Glutamatergic neuron (in vitro differentiated cells): Measurements from ENCODE around the gene MDM4. TPM values are rescaled to one million over a fixed set of nuclear protein-coding genes. Genes with fewer than 3 reads are reported as not detected.

Source experiments
- DNase-seq: peaks from one replicate; pipeline ENCODE4 v3.0.0; 2022
- H3K27ac Mint-ChIP-seq: one replicate; pipeline ENCODE4 v1.8.0; 2020; ENCODE audit warnings: mild to moderate bottlenecking, mixed read lengths, inconsistent platforms; ENCODE audit not compliant: unreplicated experiment
- H3K27me3 Mint-ChIP-seq: one replicate; pipeline ENCODE4 v1.8.0; 2020; ENCODE audit warnings: mild to moderate bottlenecking, moderate library complexity, mixed read lengths, inconsistent platforms; ENCODE audit not compliant: unreplicated experiment
- H3K36me3 Mint-ChIP-seq: one replicate; pipeline ENCODE4 v1.8.0; 2020; ENCODE audit warnings: mild to moderate bottlenecking, mixed read lengths, inconsistent platforms; ENCODE audit not compliant: unreplicated experiment
- H3K4me1 Mint-ChIP-seq: one replicate; pipeline ENCODE4 v1.8.0; 2020; ENCODE audit warnings: mild to moderate bottlenecking, low read depth, mixed read lengths, inconsistent platforms; ENCODE audit not compliant: unreplicated experiment
- H3K4me3 Mint-ChIP-seq: one replicate; pipeline ENCODE4 v1.8.0; 2020; ENCODE audit warnings: mild to moderate bottlenecking, mixed read lengths, inconsistent platforms; ENCODE audit not compliant: unreplicated experiment
- H3K9me3 Mint-ChIP-seq: one replicate; pipeline ENCODE4 v1.8.0; 2020; ENCODE audit warnings: mild to moderate bottlenecking, moderate library complexity, mixed read lengths, inconsistent platforms; ENCODE audit not compliant: unreplicated experiment
- long read RNA-seq: library from polyadenylated mRNA; unstranded; transcript quantifications from one replicate; pipeline ENCODE4 v2.0.0, GENCODE V29; 2020; ENCODE audit not compliant: unreplicated experiment
- total RNA-seq: library from RNA; stranded (reverse); fragmentation: NEBNext Ultra II Directional; extraction: Animal tissue kit (Norgen Biotek cat#: 25700); gene quantifications from one replicate; pipeline ENCODE4 v1.2.1, GENCODE V29; 2021; ENCODE audit not compliant: unreplicated experiment
- TF ChIP-seq, protein P1 (sequence below): fragments of 200-600 bp; sonication (generic); IDR thresholded peaks from one replicate; pipeline ENCODE4 v1.5.0; 2021; ENCODE audit not compliant: partially characterized antibody, unreplicated experiment

MDM4 gene, protein sequence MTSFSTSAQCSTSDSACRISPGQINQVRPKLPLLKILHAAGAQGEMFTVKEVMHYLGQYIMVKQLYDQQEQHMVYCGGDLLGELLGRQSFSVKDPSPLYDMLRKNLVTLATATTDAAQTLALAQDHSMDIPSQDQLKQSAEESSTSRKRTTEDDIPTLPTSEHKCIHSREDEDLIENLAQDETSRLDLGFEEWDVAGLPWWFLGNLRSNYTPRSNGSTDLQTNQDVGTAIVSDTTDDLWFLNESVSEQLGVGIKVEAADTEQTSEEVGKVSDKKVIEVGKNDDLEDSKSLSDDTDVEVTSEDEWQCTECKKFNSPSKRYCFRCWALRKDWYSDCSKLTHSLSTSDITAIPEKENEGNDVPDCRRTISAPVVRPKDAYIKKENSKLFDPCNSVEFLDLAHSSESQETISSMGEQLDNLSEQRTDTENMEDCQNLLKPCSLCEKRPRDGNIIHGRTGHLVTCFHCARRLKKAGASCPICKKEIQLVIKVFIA
- total RNA-seq = 93.9 TPM
- long read RNA-seq, full-length matches to known transcripts = 2 of 2 reads
- long read RNA-seq, partial matches to known transcripts = 0 of 2 reads
- long read RNA-seq, other reads (novel, unspliced or antisense) = 0 of 2 reads

DNA sequence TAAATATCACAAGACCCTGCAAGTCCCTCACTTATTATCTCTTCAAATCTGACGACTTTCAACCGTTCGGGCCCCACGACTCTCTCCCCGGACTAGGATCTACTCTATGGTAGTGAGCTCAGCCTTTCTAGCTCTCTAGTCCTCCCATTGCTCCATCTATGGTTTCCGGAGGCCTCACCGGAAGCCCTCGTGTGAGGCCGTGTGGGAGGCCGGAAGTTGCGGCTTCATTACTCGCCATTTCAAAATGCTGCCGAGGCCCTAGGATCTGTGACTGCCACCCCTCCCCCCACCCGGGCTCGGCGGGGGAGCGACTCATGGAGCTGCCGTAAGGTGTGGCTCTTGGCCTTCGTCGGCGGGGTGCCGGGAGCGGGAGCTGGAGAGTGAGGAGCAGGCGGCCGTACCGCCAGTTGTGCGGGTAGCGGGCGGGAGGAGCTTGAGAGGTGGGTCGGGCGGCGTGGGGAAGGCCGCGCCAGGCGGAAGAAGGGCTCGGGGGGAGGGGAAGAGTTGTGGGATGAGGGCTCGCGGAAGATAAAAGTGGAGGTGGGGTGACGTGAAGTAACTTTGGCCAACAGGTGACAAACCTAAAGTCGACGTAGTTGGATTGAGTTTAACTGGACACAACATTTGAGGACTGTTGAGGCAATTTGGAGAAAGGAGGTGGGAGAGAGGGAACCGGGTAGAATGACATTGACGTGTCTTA lies at the start of gene MDM4:
TSS of gene MDM4 (plus strand) at position 227 of the 700 bp plus-strand sequence. CDS start 9,113 bp downstream, outside the sequence.
- no peak within 1 kb of the TSS for H3K27ac Mint-ChIP-seq
- no peak within 1 kb of the TSS for H3K4me3 Mint-ChIP-seq
- H3K27me3 Mint-ChIP-seq = peaks cover 2% of the 10 kb centered on the region
- H3K9me3 Mint-ChIP-seq = no peaks in the 10 kb centered on the region
- TF ChIP-seq, protein P1, sequence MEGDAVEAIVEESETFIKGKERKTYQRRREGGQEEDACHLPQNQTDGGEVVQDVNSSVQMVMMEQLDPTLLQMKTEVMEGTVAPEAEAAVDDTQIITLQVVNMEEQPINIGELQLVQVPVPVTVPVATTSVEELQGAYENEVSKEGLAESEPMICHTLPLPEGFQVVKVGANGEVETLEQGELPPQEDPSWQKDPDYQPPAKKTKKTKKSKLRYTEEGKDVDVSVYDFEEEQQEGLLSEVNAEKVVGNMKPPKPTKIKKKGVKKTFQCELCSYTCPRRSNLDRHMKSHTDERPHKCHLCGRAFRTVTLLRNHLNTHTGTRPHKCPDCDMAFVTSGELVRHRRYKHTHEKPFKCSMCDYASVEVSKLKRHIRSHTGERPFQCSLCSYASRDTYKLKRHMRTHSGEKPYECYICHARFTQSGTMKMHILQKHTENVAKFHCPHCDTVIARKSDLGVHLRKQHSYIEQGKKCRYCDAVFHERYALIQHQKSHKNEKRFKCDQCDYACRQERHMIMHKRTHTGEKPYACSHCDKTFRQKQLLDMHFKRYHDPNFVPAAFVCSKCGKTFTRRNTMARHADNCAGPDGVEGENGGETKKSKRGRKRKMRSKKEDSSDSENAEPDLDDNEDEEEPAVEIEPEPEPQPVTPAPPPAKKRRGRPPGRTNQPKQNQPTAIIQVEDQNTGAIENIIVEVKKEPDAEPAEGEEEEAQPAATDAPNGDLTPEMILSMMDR = no peak
- peaks cover 2% of the 10 kb centered on the region for H3K4me1 Mint-ChIP-seq
- DNase-seq = peak; percentile 88
- no peaks in the 10 kb centered on the region for H3K36me3 Mint-ChIP-seq

DNA sequence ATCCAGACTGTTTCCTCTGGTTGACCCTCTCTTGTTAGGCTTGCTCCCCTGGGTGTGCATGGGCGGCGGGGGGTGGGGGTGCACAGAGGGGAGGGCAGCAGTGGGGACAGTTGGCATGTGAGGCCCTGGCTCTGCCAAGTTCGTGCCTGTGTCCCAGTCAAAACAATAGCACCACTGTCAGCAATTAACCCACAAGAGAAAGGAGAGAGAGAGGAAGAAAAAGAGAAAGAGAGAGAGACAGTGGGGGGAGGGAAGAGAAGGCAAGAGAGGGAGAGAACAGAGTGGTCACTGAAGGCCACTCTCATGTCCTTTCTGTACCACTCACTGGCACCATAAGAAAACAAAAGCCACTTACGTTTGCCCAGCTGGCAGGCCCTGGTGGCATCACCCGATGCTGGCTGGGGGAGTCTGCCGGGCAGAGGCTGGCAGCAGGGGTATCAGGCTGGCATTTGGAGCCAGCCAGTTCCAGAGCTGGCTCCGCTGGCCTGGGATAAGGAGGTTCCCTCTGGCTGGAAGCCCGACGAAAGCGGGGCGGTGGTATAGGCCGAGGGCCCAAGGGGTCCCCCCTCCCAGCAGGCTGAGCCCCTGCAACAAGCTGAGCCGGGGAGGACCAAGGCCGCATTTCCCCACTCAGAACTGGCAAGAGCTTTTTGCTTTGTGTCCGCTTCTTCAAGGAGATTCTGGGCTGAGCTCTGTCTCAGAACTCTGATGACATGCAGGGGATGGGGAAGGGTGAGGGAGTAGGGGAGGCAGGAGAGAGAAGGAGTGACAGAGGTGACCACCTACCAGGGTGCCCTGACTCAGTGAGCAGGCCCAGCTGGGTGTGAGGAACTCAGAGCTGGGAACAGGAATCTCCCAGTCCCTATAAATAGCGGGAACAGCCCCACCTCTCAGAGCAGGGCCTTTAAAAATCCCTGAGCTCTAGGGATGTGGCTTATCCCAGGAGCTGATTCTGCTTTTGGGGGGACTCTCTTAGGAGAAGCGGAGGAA lies 49.5 kb upstream of the MDM4 start:
- Mint-ChIP-seq H3K9me3 (peaks cover 8% of the 10 kb centered on the region), H3K27me3 (peaks cover 13% of the 10 kb centered on the region), H3K27ac (peak overlapping the region; percentile 81), H3K4me3 (peak overlapping the region; percentile 65), H3K36me3 (peaks cover 21% of the 10 kb centered on the region), H3K4me1 (peaks cover 35% of the 10 kb centered on the region)
- TF ChIP-seq, protein P1 = no peak
- no peak for DNase-seq

DNA sequence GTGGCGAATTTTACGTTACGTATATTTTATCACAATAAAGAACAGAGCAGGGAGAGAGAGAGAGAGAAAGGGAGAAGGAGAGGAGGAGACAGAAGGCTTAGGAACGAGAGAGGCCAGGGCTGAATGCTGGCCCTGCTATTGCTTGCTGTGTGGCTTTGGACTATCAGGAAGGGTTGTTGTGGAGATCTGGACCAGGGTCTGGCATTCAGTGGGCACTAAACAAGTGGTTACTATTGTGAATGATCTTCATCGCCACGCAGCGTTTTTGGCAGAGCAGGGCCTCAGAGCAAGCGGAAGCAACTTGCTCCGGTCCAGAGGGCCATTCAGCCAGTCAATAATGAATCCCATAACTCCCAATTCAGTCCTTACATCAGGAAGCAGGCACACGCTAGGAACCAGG lies 48.0 kb upstream of the MDM4 start:
- peaks cover 8% of the 10 kb centered on the region for H3K9me3 Mint-ChIP-seq
- DNase-seq = no peak
- peaks cover 13% of the 10 kb centered on the region for H3K27me3 Mint-ChIP-seq
- TF ChIP-seq, protein P1 = no peak
- no peak overlapping the region for H3K27ac Mint-ChIP-seq
- peaks cover 32% of the 10 kb centered on the region for H3K4me1 Mint-ChIP-seq
- no peak overlapping the region for H3K4me3 Mint-ChIP-seq
- H3K36me3 Mint-ChIP-seq = peaks cover 21% of the 10 kb centered on the region

DNA sequence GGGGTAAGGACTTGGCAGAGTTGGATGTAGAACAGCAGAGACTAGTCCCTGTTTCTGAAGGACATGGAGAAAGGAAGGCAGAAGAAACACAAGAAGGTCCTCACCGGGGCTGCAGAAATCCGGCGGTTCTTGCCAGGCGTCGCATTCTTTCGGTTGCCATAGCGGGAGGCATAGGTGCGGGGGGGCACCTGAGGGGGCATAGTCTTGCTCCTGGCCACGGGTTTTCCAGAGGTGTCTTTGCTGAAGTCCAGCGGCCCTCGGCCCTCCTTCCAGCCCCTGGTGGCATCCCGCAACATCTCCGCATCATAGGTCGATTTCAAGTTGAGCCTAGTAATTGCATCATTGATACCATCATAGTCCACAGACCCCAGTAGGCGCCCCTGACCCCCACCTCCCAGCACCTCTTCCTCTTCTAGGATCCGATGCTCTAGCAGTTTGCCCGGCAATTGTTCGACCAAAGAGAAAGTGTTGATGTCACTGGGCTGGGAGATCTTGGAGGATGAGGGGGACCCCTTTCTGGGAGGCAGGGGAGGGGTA lies 47.4 kb upstream of the MDM4 start:
- Mint-ChIP-seq H3K4me3 (no peak overlapping the region), H3K4me1 (peaks cover 35% of the 10 kb centered on the region), H3K27ac (no peak overlapping the region), H3K36me3 (peaks cover 21% of the 10 kb centered on the region), H3K27me3 (peaks cover 13% of the 10 kb centered on the region), H3K9me3 (peaks cover 10% of the 10 kb centered on the region)
- no peak for DNase-seq
- TF ChIP-seq, protein P1 = no peak
